SK-N-SH treated with all-trans-retinoic acid at 6 μM for 48 hours (cell line): ENCODE measurements around the gene SP2.

Source experiments
- ATAC-seq: fragments of 200-7000 bp; cut with Tn5 transposase; 3 replicates; pipeline ENCODE4 v1.9.1; 2020; ENCODE audit warnings: mild to moderate bottlenecking, moderate library complexity
- BACH2 ChIP-seq: fragments of 250-450 bp; sonication (Bioruptor Pico); IDR thresholded peaks from 2 replicates; pipeline ENCODE4 v1.9.0; 2021; ENCODE audit warnings: mild to moderate bottlenecking, borderline replicate concordance
- CSDC2 ChIP-seq: fragments of 250-450 bp; sonication (Bioruptor Pico); IDR thresholded peaks from 2 replicates; pipeline ENCODE4 v1.5.0; 2020; ENCODE audit warnings: mild to moderate bottlenecking, moderate library complexity
- ESRRG ChIP-seq: fragments of 250-450 bp; sonication (Bioruptor Pico); IDR thresholded peaks from 2 replicates; pipeline ENCODE4 v1.6.1; 2021; ENCODE audit warnings: mild to moderate bottlenecking
- ISL1 ChIP-seq: fragments of 250-450 bp; sonication (Bioruptor Pico); IDR thresholded peaks from 2 replicates; pipeline ENCODE4 v2.1.2; 2022; ENCODE audit warnings: mild to moderate bottlenecking, moderate library complexity
- OSR1 ChIP-seq: fragments of 250-450 bp; sonication (Bioruptor Pico); IDR thresholded peaks from 2 replicates; pipeline ENCODE4 v1.8.0; 2022; ENCODE audit warnings: moderate library complexity, mild to moderate bottlenecking, inconsistent platforms
- PPARA ChIP-seq: fragments of 250-450 bp; sonication (Bioruptor Pico); IDR thresholded peaks from 2 replicates; pipeline ENCODE4 v1.5.0; 2020; ENCODE audit warnings: mild to moderate bottlenecking, borderline replicate concordance
- SNAI2 ChIP-seq: fragments of 250-450 bp; sonication (Bioruptor Pico); IDR thresholded peaks from 2 replicates; pipeline ENCODE4 v1.5.0; 2020; ENCODE audit warnings: mild to moderate bottlenecking, moderate library complexity
- TCF4 ChIP-seq: fragments of 250-450 bp; sonication (Bioruptor Pico); IDR thresholded peaks from 2 replicates; pipeline ENCODE4 v1.8.0; 2021; ENCODE audit warnings: mild to moderate bottlenecking, moderate library complexity, borderline replicate concordance
- TOX ChIP-seq: fragments of 250-450 bp; sonication (Bioruptor Pico); IDR thresholded peaks from 2 replicates; pipeline ENCODE4 v1.8.0; 2021; ENCODE audit warnings: mild to moderate bottlenecking, moderate library complexity, borderline replicate concordance
- ZC3H10 ChIP-seq: fragments of 250-450 bp; sonication (Bioruptor Pico); IDR thresholded peaks from 2 replicates; pipeline ENCODE4 v1.5.1; 2021; ENCODE audit warnings: mild to moderate bottlenecking, moderate library complexity
- ZFP3 ChIP-seq: fragments of 250-450 bp; sonication (Bioruptor Pico); IDR thresholded peaks from 2 replicates; pipeline ENCODE4 v1.5.0; 2020; ENCODE audit warnings: mild to moderate bottlenecking, moderate library complexity
- ZFP30 ChIP-seq: fragments of 450-650 bp; formaldehyde crosslinking; IDR thresholded peaks from 2 replicates; pipeline ENCODE4 v1.5.0; 2022; ENCODE audit warnings: mild to moderate bottlenecking, moderate library complexity
- ZNF565 ChIP-seq: fragments of 450-650 bp; formaldehyde crosslinking; conservative IDR thresholded peaks from 2 replicates; pipeline ENCODE4 v1.5.0; 2020; ENCODE audit warnings: low read depth, mild to moderate bottlenecking, moderate library complexity
- ZNF70 ChIP-seq: fragments of 450-650 bp; formaldehyde crosslinking; IDR thresholded peaks from 2 replicates; pipeline ENCODE4 v1.5.0; 2020; ENCODE audit warnings: mild to moderate bottlenecking, moderate library complexity
- ZNF8 ChIP-seq: fragments of 450-650 bp; formaldehyde crosslinking; IDR thresholded peaks from 2 replicates; pipeline ENCODE4 v1.5.0; 2020; ENCODE audit warnings: mild to moderate bottlenecking, moderate library complexity
- TF ChIP-seq, protein P1 (sequence below): fragments of 250-450 bp; sonication (Bioruptor Pico); IDR thresholded peaks from 2 replicates; pipeline ENCODE4 v1.5.0; 2020; ENCODE audit warnings: mild to moderate bottlenecking, moderate library complexity
- TF ChIP-seq, protein P2 (sequence below): fragments of 250-450 bp; sonication (Bioruptor Pico); IDR thresholded peaks from 2 replicates; pipeline ENCODE4 v1.5.1; 2021; ENCODE audit warnings: mild to moderate bottlenecking, moderate library complexity
- TF ChIP-seq, protein P3 (sequence below): fragments of 250-450 bp; sonication (Bioruptor Pico); IDR thresholded peaks from 2 replicates; pipeline ENCODE4 v1.8.0; 2021; ENCODE audit warnings: low read depth, mild to moderate bottlenecking, moderate library complexity, borderline replicate concordance
- TF ChIP-seq, protein P4 (sequence below): fragments of 250-450 bp; sonication (Bioruptor Pico); IDR thresholded peaks from 2 replicates; pipeline ENCODE4 v1.5.1; 2020; ENCODE audit warnings: low read depth, mild to moderate bottlenecking, moderate library complexity
- TF ChIP-seq, protein P5 (sequence below): fragments of 250-450 bp; sonication (Bioruptor Pico); IDR thresholded peaks from 2 replicates; pipeline ENCODE4 v1.8.0; 2020; ENCODE audit warnings: mild to moderate bottlenecking, moderate library complexity, borderline replicate concordance

Gene SP2

DNA sequence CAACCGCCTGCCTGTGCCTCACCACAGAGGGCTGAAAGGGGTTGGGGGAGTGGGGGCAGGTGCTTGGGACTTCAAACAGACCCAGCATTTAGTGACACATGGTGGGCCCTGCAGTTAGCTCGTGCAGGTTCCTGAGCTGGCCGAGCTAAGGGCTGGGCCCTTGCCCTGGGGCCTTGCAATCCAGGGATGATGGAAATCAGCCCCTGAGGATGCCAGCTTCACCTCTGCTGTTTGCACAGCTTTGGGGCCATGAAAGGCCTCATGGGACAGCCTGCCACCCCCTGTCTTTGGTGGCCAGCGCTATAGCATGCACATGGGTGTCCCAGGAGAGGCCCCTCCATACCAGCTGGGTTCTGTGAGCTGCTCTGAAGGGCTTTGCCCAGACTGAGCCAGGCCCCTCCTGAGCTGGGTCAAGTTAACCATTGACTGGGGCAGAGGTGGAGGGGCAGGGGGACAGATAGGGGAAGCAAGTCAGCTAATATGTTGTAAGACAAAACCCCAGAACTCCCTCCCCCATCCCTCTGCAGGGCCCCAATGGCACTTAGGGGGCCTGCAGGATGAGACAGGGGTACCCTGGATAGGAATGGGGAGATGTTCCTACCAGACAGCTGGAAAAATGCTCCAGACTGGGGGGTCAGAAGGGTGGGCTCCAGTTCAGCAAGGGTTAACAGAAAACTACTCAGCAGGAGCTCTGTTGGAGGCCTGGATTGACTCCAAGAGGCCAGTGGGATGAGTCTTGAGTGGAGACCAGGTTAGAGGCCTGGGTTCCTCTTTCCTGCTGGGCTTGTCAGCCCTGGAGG lies 61.0 kb downstream of the SP2 start:
- ATAC-seq: no peak
- TF ChIP-seq ZC3H10 (CRISPR knock-in tag): no peak
- no peak for TF ChIP-seq TOX (CRISPR knock-in tag)
- no peak for TF ChIP-seq ZNF565 (CRISPR knock-in tag)
- TF ChIP-seq, protein P1, sequence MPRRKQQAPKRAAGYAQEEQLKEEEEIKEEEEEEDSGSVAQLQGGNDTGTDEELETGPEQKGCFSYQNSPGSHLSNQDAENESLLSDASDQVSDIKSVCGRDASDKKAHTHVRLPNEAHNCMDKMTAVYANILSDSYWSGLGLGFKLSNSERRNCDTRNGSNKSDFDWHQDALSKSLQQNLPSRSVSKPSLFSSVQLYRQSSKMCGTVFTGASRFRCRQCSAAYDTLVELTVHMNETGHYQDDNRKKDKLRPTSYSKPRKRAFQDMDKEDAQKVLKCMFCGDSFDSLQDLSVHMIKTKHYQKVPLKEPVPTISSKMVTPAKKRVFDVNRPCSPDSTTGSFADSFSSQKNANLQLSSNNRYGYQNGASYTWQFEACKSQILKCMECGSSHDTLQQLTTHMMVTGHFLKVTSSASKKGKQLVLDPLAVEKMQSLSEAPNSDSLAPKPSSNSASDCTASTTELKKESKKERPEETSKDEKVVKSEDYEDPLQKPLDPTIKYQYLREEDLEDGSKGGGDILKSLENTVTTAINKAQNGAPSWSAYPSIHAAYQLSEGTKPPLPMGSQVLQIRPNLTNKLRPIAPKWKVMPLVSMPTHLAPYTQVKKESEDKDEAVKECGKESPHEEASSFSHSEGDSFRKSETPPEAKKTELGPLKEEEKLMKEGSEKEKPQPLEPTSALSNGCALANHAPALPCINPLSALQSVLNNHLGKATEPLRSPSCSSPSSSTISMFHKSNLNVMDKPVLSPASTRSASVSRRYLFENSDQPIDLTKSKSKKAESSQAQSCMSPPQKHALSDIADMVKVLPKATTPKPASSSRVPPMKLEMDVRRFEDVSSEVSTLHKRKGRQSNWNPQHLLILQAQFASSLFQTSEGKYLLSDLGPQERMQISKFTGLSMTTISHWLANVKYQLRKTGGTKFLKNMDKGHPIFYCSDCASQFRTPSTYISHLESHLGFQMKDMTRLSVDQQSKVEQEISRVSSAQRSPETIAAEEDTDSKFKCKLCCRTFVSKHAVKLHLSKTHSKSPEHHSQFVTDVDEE (CRISPR knock-in tag): no peak
- no peak for TF ChIP-seq ZNF70 (CRISPR knock-in tag)
- no peak for TF ChIP-seq OSR1
- no peak for TF ChIP-seq ZNF8 (CRISPR knock-in tag)
- TF ChIP-seq BACH2 (CRISPR knock-in tag): no peak
- TF ChIP-seq, protein P2, sequence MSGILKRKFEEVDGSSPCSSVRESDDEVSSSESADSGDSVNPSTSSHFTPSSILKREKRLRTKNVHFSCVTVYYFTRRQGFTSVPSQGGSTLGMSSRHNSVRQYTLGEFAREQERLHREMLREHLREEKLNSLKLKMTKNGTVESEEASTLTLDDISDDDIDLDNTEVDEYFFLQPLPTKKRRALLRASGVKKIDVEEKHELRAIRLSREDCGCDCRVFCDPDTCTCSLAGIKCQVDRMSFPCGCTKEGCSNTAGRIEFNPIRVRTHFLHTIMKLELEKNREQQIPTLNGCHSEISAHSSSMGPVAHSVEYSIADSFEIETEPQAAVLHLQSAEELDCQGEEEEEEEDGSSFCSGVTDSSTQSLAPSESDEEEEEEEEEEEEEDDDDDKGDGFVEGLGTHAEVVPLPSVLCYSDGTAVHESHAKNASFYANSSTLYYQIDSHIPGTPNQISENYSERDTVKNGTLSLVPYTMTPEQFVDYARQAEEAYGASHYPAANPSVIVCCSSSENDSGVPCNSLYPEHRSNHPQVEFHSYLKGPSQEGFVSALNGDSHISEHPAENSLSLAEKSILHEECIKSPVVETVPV: no peak
- TF ChIP-seq ISL1 (CRISPR knock-in tag): no peak
- TF ChIP-seq TCF4 (CRISPR knock-in tag): no peak
- TF ChIP-seq, all 23 proteins: peak for 0

DNA sequence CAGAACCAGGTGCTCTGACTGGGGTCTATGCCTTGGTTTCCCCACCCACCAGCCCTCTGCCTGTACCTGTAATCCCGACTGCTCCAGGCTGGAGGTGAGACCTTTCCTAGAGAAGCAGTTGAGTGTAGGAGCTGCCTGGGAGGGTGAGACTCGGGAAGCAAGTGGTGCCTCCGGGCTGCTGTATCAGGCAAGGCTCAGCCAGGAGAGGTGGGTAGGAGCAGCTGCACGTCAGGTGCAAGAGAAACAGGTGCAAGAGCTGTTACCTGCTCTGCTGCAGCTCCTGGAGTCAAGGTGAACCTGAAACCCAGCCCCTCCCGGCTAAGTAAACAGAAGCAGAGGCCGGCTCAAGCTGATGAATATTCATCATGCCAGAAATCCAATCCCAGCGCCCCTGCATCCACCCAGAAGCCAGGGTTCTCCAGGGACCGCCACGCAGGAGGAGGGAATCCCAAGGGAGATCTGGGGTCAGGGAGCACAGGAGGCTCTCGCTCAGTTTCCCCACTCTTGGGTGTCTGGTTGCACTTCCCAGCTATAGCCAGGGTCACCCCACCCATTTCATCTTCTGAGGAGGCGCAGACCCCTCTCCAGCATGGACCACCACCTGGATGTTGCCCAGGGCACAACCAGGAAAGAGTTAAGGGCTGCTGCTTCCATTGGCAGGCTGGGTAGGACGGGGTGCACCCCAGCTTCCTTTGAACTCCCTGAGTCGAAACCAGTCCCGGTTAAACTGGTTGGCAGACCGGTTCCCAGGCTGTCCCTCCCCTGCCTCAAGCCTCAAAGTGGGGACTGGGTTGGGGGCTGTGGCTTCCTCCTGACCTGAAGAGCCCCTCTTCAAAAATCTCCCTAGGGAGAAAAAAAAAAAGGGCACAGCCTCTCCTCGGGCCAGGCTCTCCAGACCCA lies 61.8 kb downstream of the SP2 start, which contains the start of gene PRR15L:
Gene PRR15L, minus strand, starts transcription at position 293 of the 900 bp plus-strand sequence. CDS start 4,649 bp downstream, outside the sequence.
- ATAC-seq: no peak
- TF ChIP-seq SNAI2 (CRISPR knock-in tag) (no peak), ISL1 (CRISPR knock-in tag) (no peak), TOX (CRISPR knock-in tag) (no peak), ZFP30 (no peak), PPARA (CRISPR knock-in tag) (no peak), TCF4 (CRISPR knock-in tag) (no peak), ESRRG (CRISPR knock-in tag) (no peak), CSDC2 (CRISPR knock-in tag) (no peak), OSR1 (no peak), ZFP3 (CRISPR knock-in tag) (no peak)
- TF ChIP-seq, protein P1 (CRISPR knock-in tag): no peak
- TF ChIP-seq, protein P3, sequence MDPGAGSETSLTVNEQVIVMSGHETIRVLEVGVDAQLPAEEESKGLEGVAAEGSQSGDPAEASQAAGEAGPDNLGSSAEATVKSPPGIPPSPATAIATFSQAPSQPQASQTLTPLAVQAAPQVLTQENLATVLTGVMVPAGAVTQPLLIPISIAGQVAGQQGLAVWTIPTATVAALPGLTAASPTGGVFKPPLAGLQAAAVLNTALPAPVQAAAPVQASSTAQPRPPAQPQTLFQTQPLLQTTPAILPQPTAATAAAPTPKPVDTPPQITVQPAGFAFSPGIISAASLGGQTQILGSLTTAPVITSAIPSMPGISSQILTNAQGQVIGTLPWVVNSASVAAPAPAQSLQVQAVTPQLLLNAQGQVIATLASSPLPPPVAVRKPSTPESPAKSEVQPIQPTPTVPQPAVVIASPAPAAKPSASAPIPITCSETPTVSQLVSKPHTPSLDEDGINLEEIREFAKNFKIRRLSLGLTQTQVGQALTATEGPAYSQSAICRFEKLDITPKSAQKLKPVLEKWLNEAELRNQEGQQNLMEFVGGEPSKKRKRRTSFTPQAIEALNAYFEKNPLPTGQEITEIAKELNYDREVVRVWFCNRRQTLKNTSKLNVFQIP (CRISPR knock-in tag): no peak
- TF ChIP-seq, protein P4, sequence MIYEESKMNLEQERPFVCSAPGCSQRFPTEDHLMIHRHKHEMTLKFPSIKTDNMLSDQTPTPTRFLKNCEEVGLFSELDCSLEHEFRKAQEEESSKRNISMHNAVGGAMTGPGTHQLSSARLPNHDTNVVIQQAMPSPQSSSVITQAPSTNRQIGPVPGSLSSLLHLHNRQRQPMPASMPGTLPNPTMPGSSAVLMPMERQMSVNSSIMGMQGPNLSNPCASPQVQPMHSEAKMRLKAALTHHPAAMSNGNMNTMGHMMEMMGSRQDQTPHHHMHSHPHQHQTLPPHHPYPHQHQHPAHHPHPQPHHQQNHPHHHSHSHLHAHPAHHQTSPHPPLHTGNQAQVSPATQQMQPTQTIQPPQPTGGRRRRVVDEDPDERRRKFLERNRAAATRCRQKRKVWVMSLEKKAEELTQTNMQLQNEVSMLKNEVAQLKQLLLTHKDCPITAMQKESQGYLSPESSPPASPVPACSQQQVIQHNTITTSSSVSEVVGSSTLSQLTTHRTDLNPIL: no peak
- TF ChIP-seq, protein P2: no peak
- TF ChIP-seq, protein P5, sequence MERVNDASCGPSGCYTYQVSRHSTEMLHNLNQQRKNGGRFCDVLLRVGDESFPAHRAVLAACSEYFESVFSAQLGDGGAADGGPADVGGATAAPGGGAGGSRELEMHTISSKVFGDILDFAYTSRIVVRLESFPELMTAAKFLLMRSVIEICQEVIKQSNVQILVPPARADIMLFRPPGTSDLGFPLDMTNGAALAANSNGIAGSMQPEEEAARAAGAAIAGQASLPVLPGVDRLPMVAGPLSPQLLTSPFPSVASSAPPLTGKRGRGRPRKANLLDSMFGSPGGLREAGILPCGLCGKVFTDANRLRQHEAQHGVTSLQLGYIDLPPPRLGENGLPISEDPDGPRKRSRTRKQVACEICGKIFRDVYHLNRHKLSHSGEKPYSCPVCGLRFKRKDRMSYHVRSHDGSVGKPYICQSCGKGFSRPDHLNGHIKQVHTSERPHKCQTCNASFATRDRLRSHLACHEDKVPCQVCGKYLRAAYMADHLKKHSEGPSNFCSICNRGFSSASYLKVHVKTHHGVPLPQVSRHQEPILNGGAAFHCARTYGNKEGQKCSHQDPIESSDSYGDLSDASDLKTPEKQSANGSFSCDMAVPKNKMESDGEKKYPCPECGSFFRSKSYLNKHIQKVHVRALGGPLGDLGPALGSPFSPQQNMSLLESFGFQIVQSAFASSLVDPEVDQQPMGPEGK (CRISPR knock-in tag): no peak
